Measurements from ENCODE around the gene AHNAK2. TPM values are rescaled to one million over a fixed set of nuclear protein-coding genes. Genes with fewer than 3 reads are reported as not detected.
A peak's percentile ranks its signal among the peaks of the same experiment; 100 is the strongest.

The AHNAK2 gene
- total RNA-seq, 4 donors from 2014 or later = 3.2 to 19.0 (median 10.7) TPM

- peaks cover 5 to 29% (median 19%) of the 10 kb centered on the region in 4 donors for H3K4me1 ChIP-seq
- peak overlapping the region; percentile 90 to 96 (median 92) for H3K27ac ChIP-seq
- TF ChIP-seq CTCF (IDR thresholded peaks at IDR 0.05) (no peak), POLR2A (IDR thresholded peaks at IDR 0.05) (no peak)
- H3K9me3 ChIP-seq = no peaks in the 10 kb centered on the region
- H3K36me3 ChIP-seq = no peaks in the 10 kb centered on the region
- peak; percentile 47 to 73 (median 68) for DNase-seq
- no peaks in the 10 kb centered on the region for H3K27me3 ChIP-seq
- peak overlapping the region; percentile 84 to 99 (median 96) for H3K4me3 ChIP-seq
These were observed 42.0 kb upstream of the AHNAK2 start for GRCh38 chr14:105019861-105020814.

- DNase-seq = no peak
- H3K4me3 ChIP-seq = no peak overlapping the region
- TF ChIP-seq POLR2A (IDR thresholded peaks at IDR 0.05) = no peak
- TF ChIP-seq CTCF (IDR thresholded peaks at IDR 0.05) = no peak
- H3K27me3 ChIP-seq = no peaks in the 10 kb centered on the region
- H3K36me3 ChIP-seq = no peaks in the 10 kb centered on the region
- peaks cover 5 to 29% (median 19%) of the 10 kb centered on the region in 4 donors for H3K4me1 ChIP-seq
- no peaks in the 10 kb centered on the region for H3K9me3 ChIP-seq
- H3K27ac ChIP-seq = no peak overlapping the region
These were observed 40.2 kb upstream of the AHNAK2 start for GRCh38 chr14:105018414-105018813.

- Histone ChIP-seq H3K9me3 (no peaks in the 10 kb centered on the region), H3K4me3 (no peak overlapping the region), H3K4me1 (peaks cover 0 to 30% (median 16%) of the 10 kb centered on the region in 4 donors), H3K27me3 (no peaks in the 10 kb centered on the region), H3K27ac (no peak overlapping the region), H3K36me3 (peaks cover 0 to 5% (median 0%) of the 10 kb centered on the region in 3 donors)
- DNase-seq = no peak
- no peak for TF ChIP-seq POLR2A (IDR thresholded peaks at IDR 0.05)
- no peak for TF ChIP-seq CTCF (IDR thresholded peaks at IDR 0.05)
These were observed 37.7 kb upstream of the AHNAK2 start for GRCh38 chr14:105015905-105016304.

GRCh38 chr14:105015242-105015641, 37.1 kb upstream of the AHNAK2 start:
- Histone ChIP-seq H3K4me3 (no peak overlapping the region), H3K27ac (no peak overlapping the region), H3K36me3 (peaks cover 0 to 10% (median 0%) of the 10 kb centered on the region in 3 donors), H3K9me3 (no peaks in the 10 kb centered on the region), H3K4me1 (peaks cover 0 to 30% (median 14%) of the 10 kb centered on the region in 4 donors), H3K27me3 (no peaks in the 10 kb centered on the region)
- no peak for DNase-seq
- TF ChIP-seq POLR2A (IDR thresholded peaks at IDR 0.05) = no peak

GRCh38 chr14:105014631-105015030, 36.5 kb upstream of the AHNAK2 start:
- H3K27me3 ChIP-seq = no peaks in the 10 kb centered on the region
- no peak overlapping the region for H3K4me3 ChIP-seq
- TF ChIP-seq POLR2A (IDR thresholded peaks at IDR 0.05) = no peak
- no peak for DNase-seq
- H3K27ac ChIP-seq = no peak overlapping the region
- H3K36me3 ChIP-seq = peaks cover 0 to 16% (median 0%) of the 10 kb centered on the region in 3 donors
- H3K4me1 ChIP-seq = peaks cover 0 to 24% (median 8%) of the 10 kb centered on the region in 4 donors
- H3K9me3 ChIP-seq = no peaks in the 10 kb centered on the region

- no peaks in the 10 kb centered on the region for H3K9me3 ChIP-seq
- H3K36me3 ChIP-seq = peaks cover 0 to 20% (median 0%) of the 10 kb centered on the region in 3 donors
- H3K4me1 ChIP-seq = peaks cover 0 to 18% (median 3%) of the 10 kb centered on the region in 4 donors
- no peak overlapping the region for H3K4me3 ChIP-seq
- no peak for DNase-seq
- no peaks in the 10 kb centered on the region for H3K27me3 ChIP-seq
- H3K27ac ChIP-seq = no peak overlapping the region
- TF ChIP-seq POLR2A (IDR thresholded peaks at IDR 0.05) (no peak), CTCF (IDR thresholded peaks at IDR 0.05) (no peak)
These were observed 35.9 kb upstream of the AHNAK2 start for GRCh38 chr14:105014032-105014431.

All from Peyer's patch (tissue), 4 donors.